CD8-positive, alpha-beta memory T cell (primary cell): ENCODE results near the gene TNFSF10. TPM values are rescaled to one million over a fixed set of nuclear protein-coding genes. Genes with fewer than 3 reads are reported as not detected.

Experiments used
- CTCF ChIA-PET: fragments of 350-600 bp; sonication (Branson Sonifier 250); formaldehyde crosslinking; loops from one replicate; lab custom pipeline; 2021; ENCODE audit warnings: antibody characterized with exemption; lab: Charles Lee
- POLR2A ChIA-PET: fragments of 350-600 bp; sonication (Branson Sonifier 250); formaldehyde crosslinking; loops from one replicate; lab custom pipeline; 2021; ENCODE audit warnings: antibody characterized with exemption; lab: Charles Lee
- DNase-seq, 5 donors: peaks; one replicate each; pipeline versions ENCODE4 v3.0.0 to v3.0.0-alpha.2; 2020 to 2022; ENCODE audit warnings: mixed read lengths in 1 of 5
- H3K27ac ChIP-seq: one replicate; pipeline ENCODE4 v1.7.0; 2013; ENCODE audit warnings: low read depth, mild to moderate bottlenecking, low read length, moderate library complexity
- H3K27me3 ChIP-seq: 2 replicates; pipeline ENCODE4 v1.7.0; 2013; ENCODE audit warnings: low read length, mild to moderate bottlenecking; ENCODE audit not compliant: insufficient read depth, poor library complexity, severe bottlenecking
- H3K36me3 ChIP-seq: 2 replicates; pipeline ENCODE4 v1.7.0; 2013; ENCODE audit warnings: mild to moderate bottlenecking, low read length, moderate library complexity; ENCODE audit not compliant: insufficient read depth
- H3K4me1 ChIP-seq: 2 replicates; pipeline ENCODE4 v1.7.0; 2013; ENCODE audit warnings: mild to moderate bottlenecking, low read length, moderate library complexity; ENCODE audit not compliant: insufficient read depth
- H3K4me3 ChIP-seq: 2 replicates; pipeline ENCODE4 v1.7.0; 2013; ENCODE audit warnings: mild to moderate bottlenecking, low read length
- H3K9me3 ChIP-seq: 2 replicates; pipeline ENCODE4 v1.7.0; 2013; ENCODE audit warnings: mild to moderate bottlenecking, low read length
- H3K27ac Mint-ChIP-seq, 8 donors: one replicate each; pipeline ENCODE4 v1.8.0; 2020 to 2021; ENCODE audit warnings: mixed read lengths in 8 of 8, mild to moderate bottlenecking in 6 of 8, inconsistent platforms in 3 of 8, moderate library complexity in 3 of 8
- H3K27me3 Mint-ChIP-seq, 2 donors: one replicate each; pipeline ENCODE4 v1.8.0; 2020 to 2021; ENCODE audit warnings: mixed read lengths in 2 of 2, mild to moderate bottlenecking in 1 of 2, moderate library complexity in 1 of 2
- H3K36me3 Mint-ChIP-seq, 3 donors: one replicate each; pipeline ENCODE4 v1.8.0; 2020 to 2021; ENCODE audit warnings: mixed read lengths in 3 of 3, inconsistent platforms in 1 of 3, mild to moderate bottlenecking in 1 of 3
- H3K4me1 Mint-ChIP-seq, 3 donors: one replicate each; pipeline ENCODE4 v1.8.0; 2020 to 2021; ENCODE audit warnings: mixed read lengths in 3 of 3, inconsistent platforms in 1 of 3, mild to moderate bottlenecking in 1 of 3
- H3K4me3 Mint-ChIP-seq, 7 donors: one replicate each; pipeline ENCODE4 v1.8.0; 2020 to 2021; ENCODE audit warnings: mixed read lengths in 7 of 7, mild to moderate bottlenecking in 6 of 7, moderate library complexity in 4 of 7, inconsistent platforms in 2 of 7
- H3K9me3 Mint-ChIP-seq, 5 donors: one replicate each; pipeline ENCODE4 v1.8.0; 2020 to 2022; ENCODE audit warnings: mixed read lengths in 5 of 5, mild to moderate bottlenecking in 3 of 5, moderate library complexity in 2 of 5, inconsistent platforms in 1 of 5
- polyA plus RNA-seq: library from polyadenylated mRNA; unstranded; fragments of 300-500 nt; fragmentation: Illumina TruSeq; gene quantifications from one replicate; pipeline ENCODE4 v1.2.3, GENCODE V29; 2021
- total RNA-seq, 2 experiments: library from RNA; stranded (reverse); gene quantifications; one replicate each; pipeline ENCODE4 v1.2.3, GENCODE V29; 2021

Gene TNFSF10
- total and polyA plus RNA-seq, 3 experiments from 2014 or later = 38.2 to 48.1 (median 41.9) TPM

DNA sequence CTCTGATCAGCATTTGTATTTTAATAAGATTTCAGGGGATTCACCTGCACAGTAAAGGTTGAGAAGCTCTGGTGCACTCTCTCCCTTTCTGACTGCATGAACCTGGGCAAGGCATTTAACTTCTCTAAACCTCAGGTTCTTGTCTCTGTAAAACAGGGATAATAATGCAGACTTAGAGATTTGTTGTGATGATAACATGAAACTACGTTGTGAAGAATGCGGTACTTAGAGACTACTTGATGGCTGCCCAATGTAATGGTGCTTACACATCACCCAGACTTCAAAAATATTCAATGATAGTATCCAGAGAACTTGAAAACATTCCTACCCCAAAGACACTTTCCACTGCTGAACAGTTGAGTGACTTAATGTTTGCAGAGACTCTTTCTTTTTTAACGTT is 19.8 kb upstream of the TNFSF10 start:
- Mint-ChIP-seq H3K4me3 (no peak overlapping the region), H3K27me3 (no peaks in the 10 kb centered on the region), H3K9me3 (no peaks in the 10 kb centered on the region), H3K27ac (no peak overlapping the region), H3K36me3 (no peaks in the 10 kb centered on the region), H3K4me1 (peaks cover 11 to 16% (median 13%) of the 10 kb centered on the region in 3 donors)
- H3K36me3 ChIP-seq = no peaks in the 10 kb centered on the region
- no peak overlapping the region for H3K27ac ChIP-seq
- no peak for DNase-seq
- H3K9me3 ChIP-seq = no peaks in the 10 kb centered on the region
- POLR2A ChIA-PET = no interaction called here
- H3K4me1 ChIP-seq = peaks cover 25% of the 10 kb centered on the region
- H3K27me3 ChIP-seq = no peaks in the 10 kb centered on the region
- CTCF ChIA-PET = no interaction called here
- no peak overlapping the region for H3K4me3 ChIP-seq

DNA sequence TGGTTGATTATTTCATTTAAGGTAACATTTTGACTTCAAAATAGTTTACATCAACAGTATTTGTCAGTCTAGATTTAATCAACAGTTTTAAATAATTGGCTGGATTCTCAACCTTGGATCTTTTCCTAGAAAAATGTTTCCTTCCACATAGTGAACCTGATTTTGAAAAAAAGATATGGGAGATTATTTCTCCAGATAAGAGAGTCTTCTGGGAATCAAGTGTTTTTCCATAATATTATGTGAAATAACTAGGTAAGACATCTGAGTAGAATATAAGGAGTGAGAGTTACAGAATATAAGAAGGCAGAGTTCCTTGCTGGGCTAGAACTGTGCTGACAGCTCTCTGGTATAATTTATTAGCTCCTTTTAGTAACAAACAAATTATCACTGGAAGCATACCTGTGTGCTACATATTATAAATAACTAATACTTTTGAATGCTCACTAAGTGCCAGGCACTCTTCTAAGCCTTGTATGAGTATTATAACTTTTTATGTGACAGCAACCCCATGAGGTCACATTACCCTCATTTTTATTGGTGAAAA is 18.8 kb upstream of the TNFSF10 start:
- POLR2A ChIA-PET = interaction anchor here (0.7 kb wide), 1 partner anchor 385 kb away, joined by 6 read pairs; no protein-coding TSS in a partner anchor

GRCh38 chr3:172540049-172540448 is 16.8 kb upstream of the TNFSF10 start:
- CTCF ChIA-PET = no interaction called here
- H3K4me3 Mint-ChIP-seq = no peak overlapping the region
- H3K4me1 ChIP-seq = peaks cover 28% of the 10 kb centered on the region
- H3K36me3 ChIP-seq = no peaks in the 10 kb centered on the region
- H3K27me3 ChIP-seq = no peaks in the 10 kb centered on the region
- peaks cover 0 to 4% of the 10 kb centered on the region in 2 donors for H3K27me3 Mint-ChIP-seq
- H3K4me3 ChIP-seq = no peak overlapping the region
- H3K27ac ChIP-seq = no peak overlapping the region
- H3K9me3 Mint-ChIP-seq = no peaks in the 10 kb centered on the region
- no peaks in the 10 kb centered on the region for H3K9me3 ChIP-seq
- H3K4me1 Mint-ChIP-seq = peaks cover 19 to 29% (median 23%) of the 10 kb centered on the region in 3 donors
- POLR2A ChIA-PET = no interaction called here
- H3K36me3 Mint-ChIP-seq = no peaks in the 10 kb centered on the region
- H3K27ac Mint-ChIP-seq = no peak overlapping the region
- DNase-seq = no peak

More for the DNA sequence above, 18.8 kb upstream of the TNFSF10 start:
- no peaks in the 10 kb centered on the region for H3K27me3 ChIP-seq
- no peak overlapping the region for H3K4me3 ChIP-seq
- H3K27ac ChIP-seq = no peak overlapping the region
- Mint-ChIP-seq H3K27me3 (no peaks in the 10 kb centered on the region), H3K9me3 (no peaks in the 10 kb centered on the region), H3K36me3 (no peaks in the 10 kb centered on the region), H3K4me3 (no peak overlapping the region), H3K27ac (no peak overlapping the region), H3K4me1 (peaks cover 19 to 26% (median 23%) of the 10 kb centered on the region in 3 donors)
- H3K36me3 ChIP-seq = no peaks in the 10 kb centered on the region
- peaks cover 30% of the 10 kb centered on the region for H3K4me1 ChIP-seq
- CTCF ChIA-PET = no interaction called here
- H3K9me3 ChIP-seq = no peaks in the 10 kb centered on the region
- no peak for DNase-seq

- no peaks in the 10 kb centered on the region for H3K9me3 ChIP-seq
- H3K4me3 ChIP-seq = no peak overlapping the region
- H3K4me1 Mint-ChIP-seq = peaks cover 19 to 29% (median 23%) of the 10 kb centered on the region in 3 donors
- no peak for DNase-seq
- ChIA-PET CTCF (no interaction called here), POLR2A (no interaction called here)
- no peaks in the 10 kb centered on the region for H3K27me3 ChIP-seq
- H3K9me3 Mint-ChIP-seq = no peaks in the 10 kb centered on the region
- no peak overlapping the region for H3K27ac ChIP-seq
- H3K36me3 ChIP-seq = no peaks in the 10 kb centered on the region
- H3K4me1 ChIP-seq = peaks cover 28% of the 10 kb centered on the region
- no peaks in the 10 kb centered on the region for H3K36me3 Mint-ChIP-seq
- no peak overlapping the region for H3K27ac Mint-ChIP-seq
- H3K27me3 Mint-ChIP-seq = peaks cover 0 to 4% of the 10 kb centered on the region in 2 donors
- no peak overlapping the region for H3K4me3 Mint-ChIP-seq
Observed at GRCh38 chr3:172539273-172539672, 16.0 kb upstream of the TNFSF10 start.

GRCh38 chr3:172538368-172539151 is 15.3 kb upstream of the TNFSF10 start:
- Mint-ChIP-seq H3K9me3 (no peaks in the 10 kb centered on the region), H3K36me3 (no peaks in the 10 kb centered on the region), H3K27ac (peak overlapping the region in 4 of 8 donors; percentile 9 to 79 (median 38)), H3K27me3 (peaks cover 0 to 4% of the 10 kb centered on the region in 2 donors), H3K4me3 (no peak overlapping the region), H3K4me1 (peaks cover 19 to 29% (median 23%) of the 10 kb centered on the region in 3 donors)
- no peak for DNase-seq
- H3K27ac ChIP-seq = no peak overlapping the region
- CTCF ChIA-PET = interaction anchor here (1.4 kb wide), 1 partner anchor 71 kb away, joined by 3 read pairs; no protein-coding TSS in a partner anchor
- H3K27me3 ChIP-seq = no peaks in the 10 kb centered on the region
- no peaks in the 10 kb centered on the region for H3K9me3 ChIP-seq
- POLR2A ChIA-PET = no interaction called here
- no peaks in the 10 kb centered on the region for H3K36me3 ChIP-seq
- no peak overlapping the region for H3K4me3 ChIP-seq
- peaks cover 28% of the 10 kb centered on the region for H3K4me1 ChIP-seq

DNA sequence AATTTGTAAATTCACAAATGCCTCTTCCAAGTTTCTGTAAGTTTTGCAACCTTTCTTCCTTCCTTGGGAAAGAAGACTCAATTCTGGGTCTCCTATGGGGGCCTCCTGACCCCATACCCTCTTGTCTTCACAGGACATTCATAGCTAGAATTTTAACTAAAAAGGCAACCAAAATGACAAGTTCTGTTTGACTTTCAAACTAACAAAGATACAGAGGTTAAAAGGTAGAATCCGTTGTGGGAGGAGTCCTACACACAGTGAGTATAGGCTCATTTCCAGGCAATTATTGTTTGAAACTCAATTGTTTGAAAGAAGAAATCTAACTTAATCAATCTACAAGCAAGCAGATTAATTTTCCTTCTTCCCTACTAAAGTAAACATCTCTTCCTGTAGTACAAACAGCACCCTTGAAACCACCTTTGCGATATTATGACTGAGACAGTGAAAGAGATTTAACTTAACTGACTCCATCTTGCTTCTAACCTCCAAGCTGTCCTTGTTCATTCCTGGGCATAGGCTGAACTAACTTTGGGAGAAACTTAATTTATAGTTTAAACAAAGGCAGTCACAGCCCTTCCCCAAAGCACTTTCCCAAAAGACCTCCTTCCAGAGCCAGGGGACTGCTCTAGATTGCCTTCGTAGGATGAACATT is 14.4 kb upstream of the TNFSF10 start:
- Histone ChIP-seq H3K27ac (no peak overlapping the region), H3K4me3 (peak overlapping the region; percentile 13), H3K4me1 (peaks cover 28% of the 10 kb centered on the region), H3K9me3 (no peaks in the 10 kb centered on the region), H3K27me3 (no peaks in the 10 kb centered on the region), H3K36me3 (no peaks in the 10 kb centered on the region)
- Mint-ChIP-seq H3K4me1 (peaks cover 19 to 30% (median 23%) of the 10 kb centered on the region in 3 donors), H3K9me3 (no peaks in the 10 kb centered on the region), H3K27me3 (peaks cover 0 to 4% of the 10 kb centered on the region in 2 donors), H3K36me3 (no peaks in the 10 kb centered on the region), H3K4me3 (no peak overlapping the region), H3K27ac (peak overlapping the region in 5 of 8 donors; percentile 4 to 69 (median 51))
- ChIA-PET POLR2A (no interaction called here), CTCF (interaction anchor here (1.4 kb wide), 1 partner anchor 72 kb away, joined by 3 read pairs; no protein-coding TSS in a partner anchor)
- DNase-seq = no peak

DNA sequence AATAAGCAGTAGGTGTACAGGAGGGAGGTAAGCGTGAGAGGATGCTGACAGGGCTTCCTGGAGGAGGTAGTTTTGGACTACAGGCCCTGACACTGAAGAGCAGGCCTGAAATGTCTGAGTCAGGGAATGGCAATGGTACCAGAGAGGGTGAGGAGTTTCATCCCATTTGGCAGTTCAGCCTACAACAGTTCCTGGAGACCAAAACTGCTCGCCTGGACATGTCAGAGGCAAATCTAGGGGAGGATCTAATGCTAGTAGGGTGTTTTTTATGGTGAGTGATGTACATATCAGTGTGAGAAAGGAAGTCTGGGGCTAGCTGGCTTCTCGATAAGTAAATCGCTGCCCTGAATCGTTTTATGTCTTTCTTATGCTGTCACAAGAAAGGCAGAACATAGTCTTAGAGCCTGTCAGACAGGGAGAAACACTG is 13.8 kb upstream of the TNFSF10 start:
- Mint-ChIP-seq H3K9me3 (no peaks in the 10 kb centered on the region), H3K27ac (peak overlapping the region in 4 of 8 donors; percentile 11 to 69 (median 34)), H3K27me3 (peaks cover 0 to 4% of the 10 kb centered on the region in 2 donors), H3K4me1 (peaks cover 19 to 34% (median 23%) of the 10 kb centered on the region in 3 donors), H3K36me3 (no peaks in the 10 kb centered on the region), H3K4me3 (peak overlapping the region in 2 of 7 donors; percentile 20 to 46)
- no peak overlapping the region for H3K27ac ChIP-seq
- CTCF ChIA-PET = no interaction called here
- H3K4me3 ChIP-seq = peak overlapping the region; percentile 13
- H3K9me3 ChIP-seq = no peaks in the 10 kb centered on the region
- DNase-seq = no peak
- H3K27me3 ChIP-seq = no peaks in the 10 kb centered on the region
- H3K4me1 ChIP-seq = peaks cover 28% of the 10 kb centered on the region
- H3K36me3 ChIP-seq = no peaks in the 10 kb centered on the region
- POLR2A ChIA-PET = no interaction called here

DNA sequence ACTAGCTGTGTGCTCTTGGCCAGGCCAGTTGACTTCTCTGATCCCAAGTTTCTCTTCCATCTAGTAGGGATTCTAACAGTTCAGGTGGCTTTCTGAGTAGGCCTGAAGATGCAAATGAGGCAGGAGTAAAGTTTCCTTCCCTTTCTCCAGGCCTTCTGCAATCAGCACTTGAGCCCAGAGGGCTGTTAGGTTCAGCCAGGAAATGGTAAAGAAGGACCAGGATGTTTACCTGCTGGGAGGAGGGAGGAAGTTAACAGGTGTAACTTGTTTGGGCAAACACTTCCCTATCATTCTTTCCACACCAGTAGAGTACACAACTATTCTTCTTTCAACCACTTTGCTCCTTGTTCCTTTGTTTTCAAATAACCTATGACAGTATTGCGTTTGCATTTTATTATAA is 13.3 kb upstream of the TNFSF10 start:
- H3K4me1 Mint-ChIP-seq = peaks cover 19 to 34% (median 23%) of the 10 kb centered on the region in 3 donors
- POLR2A ChIA-PET = no interaction called here

More for the DNA sequence above, 13.3 kb upstream of the TNFSF10 start:
- H3K4me3 Mint-ChIP-seq = no peak overlapping the region
- Histone ChIP-seq H3K36me3 (no peaks in the 10 kb centered on the region), H3K27ac (no peak overlapping the region), H3K9me3 (no peaks in the 10 kb centered on the region), H3K27me3 (no peaks in the 10 kb centered on the region), H3K4me1 (peaks cover 28% of the 10 kb centered on the region), H3K4me3 (no peak overlapping the region)
- CTCF ChIA-PET = no interaction called here
- no peaks in the 10 kb centered on the region for H3K9me3 Mint-ChIP-seq
- peaks cover 0 to 4% of the 10 kb centered on the region in 2 donors for H3K27me3 Mint-ChIP-seq
- H3K27ac Mint-ChIP-seq = peak overlapping the region in 3 of 8 donors; percentile 11 to 69 (median 51)
- DNase-seq = no peak
- no peaks in the 10 kb centered on the region for H3K36me3 Mint-ChIP-seq
